HG02870 (cell line): Measurements from ENCODE around the gene KLF7.

Experiments used
- ATAC-seq: cut with Tn5 transposase; IDR thresholded peaks from one replicate; pipeline ENCODE4 v1.9.1; 2021; ENCODE audit warnings: mild to moderate bottlenecking, moderate library complexity; ENCODE audit not compliant: unreplicated experiment

Gene KLF7

GRCh38 chr2:207129821-207130220, 35.9 kb downstream of the KLF7 start:
- ATAC-seq: no peak

DNA sequence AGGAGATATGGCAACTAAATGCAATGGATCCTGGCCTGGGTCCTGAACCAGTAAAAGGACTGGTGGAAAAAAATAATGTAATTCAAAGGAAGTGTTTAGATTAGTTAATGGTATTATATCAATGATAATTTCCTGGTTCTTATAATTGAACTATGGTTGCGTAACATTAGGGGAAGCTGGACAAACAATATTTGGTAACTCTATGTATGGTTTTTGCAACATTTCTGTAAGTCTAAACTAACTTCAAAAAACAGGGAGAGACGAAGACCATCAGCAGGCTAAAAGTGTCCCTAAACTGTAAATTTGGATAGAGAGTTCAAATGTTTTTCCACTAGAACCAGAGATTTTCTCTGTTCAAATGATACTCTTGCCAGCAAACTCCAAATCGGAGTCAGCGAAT, 36.9 kb downstream of the KLF7 start:
- ATAC-seq: no peak

DNA sequence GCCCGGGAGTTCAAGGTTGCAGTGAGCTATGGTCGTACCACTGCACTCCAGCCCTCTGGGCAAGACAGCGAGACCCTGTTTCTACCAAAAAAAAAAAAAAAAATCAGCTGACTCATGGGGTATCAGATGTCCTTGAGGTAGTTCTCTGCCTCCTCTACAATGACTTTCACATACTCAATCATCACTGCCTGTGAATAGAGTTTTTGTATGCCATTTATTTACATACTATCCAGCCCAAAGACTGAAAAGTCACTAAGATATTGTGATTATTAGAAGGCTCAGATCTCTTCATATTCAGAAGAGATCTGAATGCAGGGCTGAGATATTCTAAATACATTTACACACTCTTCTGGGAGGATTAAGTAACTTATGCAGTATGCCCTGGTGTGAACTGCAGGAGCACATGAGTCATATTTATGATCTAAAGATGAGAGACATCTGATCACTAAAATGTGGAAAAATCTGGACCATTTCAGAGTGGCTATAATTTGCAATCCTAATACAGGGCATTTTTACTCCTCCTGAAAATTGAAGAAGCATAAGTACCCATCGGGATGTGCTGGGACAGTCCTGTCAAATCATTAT, 38.9 kb downstream of the KLF7 start:
- ATAC-seq: no peak

GRCh38 chr2:207123776-207124391, 41.9 kb downstream of the KLF7 start:
- ATAC-seq: no peak

GRCh38 chr2:207123335-207123744, 42.4 kb downstream of the KLF7 start:
- no peak for ATAC-seq

- no peak for ATAC-seq
Measured at GRCh38 chr2:207122651-207123334, 43.0 kb downstream of the KLF7 start.

DNA sequence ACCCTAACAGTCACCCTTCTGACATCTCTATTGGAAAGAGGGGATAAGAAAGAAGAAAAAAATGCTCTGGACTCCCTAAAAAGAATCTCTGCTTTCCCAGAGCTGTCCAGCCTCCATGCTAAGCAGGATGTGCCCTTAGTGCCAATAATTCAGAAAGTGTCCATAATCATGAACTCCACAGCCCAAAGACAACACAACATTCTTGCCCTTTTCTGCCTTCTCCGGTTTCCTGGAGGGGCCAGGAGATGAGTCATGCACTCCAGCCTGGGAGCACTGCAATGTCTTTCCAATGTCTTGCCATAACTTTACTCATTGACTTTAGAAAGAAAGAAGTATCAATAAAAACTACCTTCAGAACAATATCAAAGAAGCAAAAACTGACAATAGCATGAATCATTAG, 44.0 kb downstream of the KLF7 start:
- ATAC-seq: no peak

DNA sequence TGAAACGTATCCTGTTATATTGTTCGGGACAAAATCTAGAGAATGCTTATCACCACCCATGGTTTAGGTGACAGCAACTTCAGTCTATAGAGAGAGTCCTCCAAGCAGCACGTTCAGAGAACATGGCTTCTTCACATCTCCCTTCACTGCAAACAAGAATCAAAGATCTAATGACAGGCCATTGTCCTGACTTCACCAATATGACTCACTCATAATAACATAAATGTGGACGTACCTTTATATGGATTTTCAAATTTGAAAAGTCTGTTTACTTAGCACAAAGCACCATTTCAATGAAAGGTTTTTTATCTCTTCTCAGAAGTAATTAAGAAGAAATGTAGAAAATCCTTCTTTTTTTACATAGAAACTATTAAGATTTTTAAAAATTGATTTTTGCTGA, 46.7 kb downstream of the KLF7 start:
- ATAC-seq: no peak

- no peak for ATAC-seq
Measured at GRCh38 chr2:207117668-207118067, 48.1 kb downstream of the KLF7 start.

- no peak for ATAC-seq
Measured at GRCh38 chr2:207115715-207116364, 49.9 kb downstream of the KLF7 start.

- ATAC-seq: no peak
Measured at GRCh38 chr2:207113414-207113813, 52.3 kb downstream of the KLF7 start.

DNA sequence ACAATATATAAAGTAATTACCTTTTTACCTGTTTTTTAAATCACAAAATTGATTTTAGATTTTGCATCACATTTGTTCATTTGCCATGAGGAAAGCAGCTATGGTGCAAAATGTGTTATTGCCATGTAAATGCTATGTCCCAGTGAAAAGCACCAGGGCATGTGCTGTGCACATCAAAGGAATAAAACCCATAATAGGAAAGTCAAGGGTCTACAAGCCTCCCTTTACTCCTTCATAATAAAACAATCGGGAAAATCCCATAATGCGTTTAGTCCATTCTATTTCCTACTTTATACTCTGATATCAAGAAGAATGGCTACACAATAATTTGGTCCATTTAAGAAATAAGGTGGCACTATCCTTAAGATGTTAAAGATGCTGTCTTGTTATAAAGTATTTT, 53.0 kb downstream of the KLF7 start:
- ATAC-seq: no peak

DNA sequence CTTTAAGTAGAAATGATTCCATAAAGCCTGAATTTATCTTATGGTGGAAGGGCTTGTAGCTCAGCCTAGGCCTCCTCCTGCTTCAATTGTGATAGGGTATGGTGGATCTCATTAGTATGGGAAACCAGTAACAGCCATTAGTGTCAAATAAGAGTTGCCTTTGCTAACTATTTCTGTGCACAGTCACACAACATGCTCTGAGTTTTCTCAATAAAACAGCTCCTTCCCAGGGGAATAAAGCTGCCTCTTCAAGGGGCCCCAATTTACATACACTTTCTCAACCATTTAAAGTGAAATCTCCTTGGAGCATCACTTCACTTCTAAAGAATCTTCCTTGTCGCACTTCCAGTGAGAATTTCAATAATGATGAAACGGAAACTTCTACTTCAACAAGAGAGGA, 53.4 kb downstream of the KLF7 start:
- no peak for ATAC-seq

GRCh38 chr2:207111757-207112156, 54.0 kb downstream of the KLF7 start:
- ATAC-seq: no peak

DNA sequence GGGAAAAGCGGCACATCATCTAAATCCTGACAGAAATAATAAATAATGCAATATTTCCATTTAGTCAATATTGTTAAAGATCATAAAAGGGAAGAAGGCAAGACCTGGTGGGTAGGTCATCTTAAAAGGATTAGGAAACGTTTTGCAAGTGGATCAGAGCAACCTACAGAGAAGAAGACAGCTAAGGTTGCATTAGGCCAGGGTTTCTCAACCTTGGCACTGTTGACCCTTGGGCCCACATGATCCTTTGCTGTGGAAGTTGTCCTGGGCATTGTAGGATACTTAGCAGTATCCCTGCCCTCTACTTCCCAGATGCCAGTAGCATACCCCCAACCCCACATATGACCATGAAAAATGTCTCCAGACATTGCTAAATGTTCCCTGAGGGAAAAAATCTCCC, 55.0 kb downstream of the KLF7 start:
- no peak for ATAC-seq

DNA sequence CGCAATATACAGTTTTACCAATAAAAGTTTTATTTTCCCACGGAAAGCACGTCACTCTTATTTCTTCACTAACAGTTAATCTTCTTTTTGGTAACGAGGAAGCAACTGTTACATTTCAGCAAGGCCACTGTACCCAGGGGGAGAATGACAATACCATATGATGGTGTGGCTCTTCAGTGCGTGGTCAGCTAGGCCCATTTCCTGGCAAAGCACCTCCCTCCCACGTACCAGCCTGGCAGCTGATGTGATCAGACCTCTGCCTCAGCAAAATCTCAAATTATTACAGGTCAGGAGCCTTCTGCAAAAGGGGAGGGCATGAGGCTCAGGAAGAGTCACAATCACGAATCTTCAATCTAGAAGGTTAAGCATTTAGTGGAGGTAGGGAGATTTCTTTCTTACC, 55.4 kb downstream of the KLF7 start:
- no peak for ATAC-seq

DNA sequence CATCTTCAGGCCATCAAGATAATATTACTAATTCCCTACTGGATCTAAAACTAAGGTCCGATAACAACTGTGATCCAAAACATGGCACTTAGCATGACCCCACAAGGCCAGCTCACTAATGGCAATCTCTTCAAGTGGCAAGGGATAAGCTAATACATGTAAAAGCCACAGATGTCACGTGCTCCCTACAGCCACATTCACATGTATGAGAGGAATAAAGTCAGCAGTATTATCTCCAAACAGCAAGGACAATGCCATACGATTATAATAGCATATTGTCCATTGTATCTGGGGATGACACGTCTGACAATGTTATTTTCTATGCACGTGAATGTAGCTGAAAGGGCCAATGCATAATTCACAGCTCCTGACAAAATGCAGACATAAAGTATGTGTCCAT, 56.0 kb downstream of the KLF7 start:
- ATAC-seq: no peak

- ATAC-seq: no peak
Measured at GRCh38 chr2:207108440-207108839, 57.3 kb downstream of the KLF7 start.

DNA sequence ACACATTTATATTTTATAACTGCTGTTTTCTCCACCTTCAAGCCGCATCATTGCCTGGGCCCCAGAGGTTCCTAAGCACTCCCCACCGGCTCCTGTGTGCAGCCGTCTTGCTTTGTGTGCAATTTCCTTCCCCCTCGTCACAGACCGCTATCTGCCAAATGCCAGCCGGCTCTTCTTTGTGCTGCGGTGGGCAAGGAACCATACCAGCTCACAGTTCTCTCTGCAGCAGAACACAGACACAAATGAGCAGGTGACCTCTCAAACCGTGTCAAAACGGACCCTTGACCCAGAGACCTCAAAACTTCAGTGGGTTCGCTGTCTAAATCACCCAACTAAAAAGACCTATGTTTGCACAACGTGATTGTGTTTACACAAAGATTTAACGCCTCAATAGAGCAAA, 58.2 kb downstream of the KLF7 start:
- no peak for ATAC-seq

GRCh38 chr2:207107131-207107530, 58.6 kb downstream of the KLF7 start:
- ATAC-seq: no peak

- ATAC-seq: no peak
Measured at GRCh38 chr2:207103132-207103531, 62.6 kb downstream of the KLF7 start.

DNA sequence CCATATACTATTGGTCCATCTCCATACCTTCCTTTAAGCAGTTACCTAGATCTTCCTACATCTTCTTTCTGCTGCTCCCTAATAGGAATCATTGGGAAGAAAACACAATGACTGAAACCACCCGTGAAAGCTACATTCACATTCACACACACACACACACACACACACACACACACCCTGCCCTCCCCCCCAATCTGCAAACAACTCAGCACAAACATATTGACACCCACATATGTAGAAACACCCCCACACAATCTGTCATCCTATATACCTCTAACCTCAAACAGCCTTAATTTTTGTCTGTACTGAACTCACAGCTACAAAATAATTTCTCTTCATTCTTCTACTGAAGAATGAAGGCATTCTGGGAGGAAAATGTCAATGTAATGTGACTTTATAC, 63.8 kb downstream of the KLF7 start:
- no peak for ATAC-seq
